DMS53 treated with DMSO at 0.1 percent for 48 hours (cell line): ENCODE data around the gene TTC23.

ENCODE experiments used
- DNase-seq: peaks from one replicate; lab custom pipeline; 2025; ENCODE audit not compliant: unreplicated experiment; lab: John Stamatoyannopoulos, UW

The TTC23 gene

DNA sequence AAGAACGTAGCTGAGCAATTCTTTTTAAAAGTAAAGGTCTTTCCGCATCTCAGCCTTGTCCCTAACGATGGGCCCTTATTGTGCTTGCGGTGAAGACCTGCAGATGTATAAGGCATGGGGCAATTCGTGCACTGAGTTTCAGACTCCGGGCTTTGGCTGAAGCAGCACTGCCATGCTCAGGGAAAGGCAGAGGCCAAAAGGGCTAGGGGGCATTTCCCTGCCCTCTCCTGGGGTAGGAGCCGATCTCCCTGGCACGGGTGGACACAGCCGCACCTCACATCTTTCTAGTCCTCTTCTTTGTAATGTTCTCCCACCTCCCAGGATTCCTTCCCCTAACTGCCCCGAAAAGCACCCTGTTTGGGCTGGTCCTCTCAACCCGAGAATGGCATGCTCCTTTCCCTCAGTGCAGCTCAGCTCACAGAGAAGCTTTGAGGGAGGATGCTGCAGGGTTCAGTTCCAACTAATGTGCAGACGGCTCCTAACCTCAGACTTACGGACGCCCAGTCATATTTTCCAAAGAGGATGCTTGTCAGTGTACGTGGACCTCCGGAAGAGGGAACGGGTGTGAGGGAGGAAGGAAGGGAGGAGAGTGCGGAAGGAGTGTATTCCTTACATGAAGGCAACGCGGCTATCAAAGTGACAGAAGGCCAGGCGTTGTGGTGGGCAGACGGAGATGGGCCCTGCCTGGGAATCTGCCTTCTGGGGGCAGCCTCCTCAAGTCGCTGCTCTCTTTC lies 83.3 kb downstream of the TTC23 start:
- no peak for DNase-seq

DNA sequence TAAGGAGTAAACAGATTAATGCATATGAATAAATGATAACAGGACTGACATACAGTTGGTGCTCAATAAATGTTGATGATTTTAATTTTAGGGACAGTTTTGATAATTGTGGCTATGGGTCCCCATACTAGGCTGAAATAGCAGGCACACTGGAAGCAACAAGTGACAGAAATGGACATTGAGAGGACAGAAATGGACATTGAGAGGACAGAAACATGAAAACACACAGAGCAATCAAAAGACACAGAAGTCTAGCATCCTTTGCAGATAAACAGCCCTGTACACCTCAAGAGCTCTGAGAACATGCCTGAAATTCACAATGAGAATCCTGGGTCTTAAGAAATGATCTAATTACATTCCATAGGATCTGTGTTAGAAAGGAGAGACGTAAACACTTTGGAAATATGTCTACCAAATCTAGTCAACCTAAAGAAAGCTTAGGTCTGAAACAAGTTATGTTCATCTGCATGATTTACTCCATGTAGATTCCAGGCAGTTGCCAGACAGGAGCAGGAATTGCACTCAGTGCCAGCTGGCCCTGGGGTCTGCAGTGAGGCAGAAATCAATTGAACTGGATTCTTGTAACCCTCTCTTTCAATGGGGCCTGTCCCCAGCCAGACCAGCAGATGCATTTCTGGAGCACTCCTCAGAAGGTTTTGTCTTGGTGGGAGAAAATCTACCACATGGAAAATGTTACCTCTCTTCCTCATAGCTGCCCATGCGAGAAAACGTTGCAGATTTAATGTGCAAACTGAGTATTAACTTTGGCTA lies 84.2 kb downstream of the TTC23 start:
- no peak for DNase-seq

DNA sequence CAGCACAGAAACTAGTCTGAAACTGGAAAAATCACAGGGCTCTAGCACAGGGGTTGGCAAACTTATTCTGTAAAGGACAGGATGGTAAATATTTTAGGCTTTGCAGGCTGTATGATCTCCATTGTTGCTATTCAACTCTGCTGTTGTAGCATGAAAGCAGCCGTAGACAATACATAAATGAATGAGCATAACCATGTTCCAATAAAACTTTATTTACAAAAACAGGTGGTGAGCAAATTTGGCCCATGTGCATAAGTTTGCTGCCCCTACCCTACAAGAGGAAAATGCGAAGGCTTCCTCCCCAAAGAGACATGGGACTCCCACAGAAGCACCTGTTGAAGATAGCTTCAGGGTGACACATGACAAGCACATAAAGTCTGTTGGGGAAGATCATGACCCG lies 85.3 kb downstream of the TTC23 start:
- DNase-seq, result no peak

DNA sequence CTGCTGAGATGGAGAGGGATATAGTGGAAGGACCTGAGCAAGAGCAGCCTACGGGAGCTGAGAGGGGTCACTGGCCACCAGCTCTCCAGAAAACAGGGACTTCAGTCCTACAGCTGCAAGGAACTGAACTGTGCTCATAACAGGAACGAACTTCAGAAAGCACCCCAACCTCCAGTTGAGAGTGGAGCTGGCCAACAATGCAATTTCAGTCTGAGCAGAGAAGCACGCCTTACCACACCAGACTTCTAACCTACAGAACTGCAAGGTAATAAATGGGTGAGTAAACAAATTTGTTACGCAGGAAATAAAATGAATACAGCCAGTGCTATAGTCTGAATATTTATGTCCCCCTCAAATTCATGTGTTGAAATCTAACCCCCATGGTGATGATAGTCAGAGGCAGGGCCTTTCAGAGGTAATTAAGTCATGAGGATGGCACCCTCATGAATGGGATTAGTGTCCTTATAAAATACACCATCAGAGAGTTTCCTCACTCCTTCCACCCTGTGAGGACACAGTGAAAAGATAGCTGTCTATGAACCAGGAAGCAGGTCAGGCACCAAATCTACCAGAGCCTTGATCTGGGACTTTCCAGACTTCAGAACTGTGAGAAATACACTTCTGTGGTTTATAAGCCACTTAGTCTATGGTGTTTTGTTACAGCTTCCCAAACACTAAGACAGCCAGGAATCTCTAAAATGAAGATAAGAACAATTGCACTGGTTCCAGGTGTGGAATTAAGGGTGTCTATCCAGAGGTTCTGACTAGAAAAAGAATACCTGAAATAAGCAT lies 85.9 kb downstream of the TTC23 start:
- DNase-seq, result no peak

DNA sequence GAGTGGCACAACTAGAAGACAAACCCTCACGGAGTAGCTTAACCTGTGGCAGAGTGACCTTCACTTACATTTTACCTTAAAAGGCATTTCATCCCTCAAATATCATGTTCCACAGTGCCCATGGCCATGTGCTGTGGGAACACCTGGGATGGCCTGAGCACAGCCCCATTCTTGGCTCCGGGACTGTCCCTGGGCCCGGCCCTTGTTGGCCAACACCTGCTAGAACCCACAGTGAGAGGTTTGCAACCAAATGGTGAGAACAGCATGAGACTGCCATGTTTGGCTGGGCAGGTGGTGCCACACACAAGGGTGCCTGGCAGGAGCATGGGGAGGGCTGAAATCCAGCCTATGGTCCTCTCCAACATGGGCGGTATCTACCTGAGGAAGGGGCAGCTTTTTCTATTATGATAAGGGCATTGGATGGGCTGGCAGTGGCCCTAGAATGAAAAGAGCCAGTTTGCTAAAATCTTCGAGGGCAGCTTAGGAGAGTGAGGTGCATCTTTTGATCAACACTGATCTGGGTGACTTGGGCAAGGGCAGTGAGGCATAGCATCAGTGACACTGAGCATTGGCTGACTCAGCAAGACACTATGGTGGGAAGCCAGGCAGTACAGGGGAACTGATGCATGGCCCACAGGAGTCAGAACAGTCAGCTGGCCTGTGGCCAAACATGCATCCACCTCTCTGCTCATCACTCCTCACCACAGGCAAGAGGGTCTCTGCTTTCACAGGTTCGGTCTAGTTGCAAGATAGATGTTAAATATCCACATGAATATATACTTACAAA lies 90.6 kb downstream of the TTC23 start:
- no peak for DNase-seq

DNA sequence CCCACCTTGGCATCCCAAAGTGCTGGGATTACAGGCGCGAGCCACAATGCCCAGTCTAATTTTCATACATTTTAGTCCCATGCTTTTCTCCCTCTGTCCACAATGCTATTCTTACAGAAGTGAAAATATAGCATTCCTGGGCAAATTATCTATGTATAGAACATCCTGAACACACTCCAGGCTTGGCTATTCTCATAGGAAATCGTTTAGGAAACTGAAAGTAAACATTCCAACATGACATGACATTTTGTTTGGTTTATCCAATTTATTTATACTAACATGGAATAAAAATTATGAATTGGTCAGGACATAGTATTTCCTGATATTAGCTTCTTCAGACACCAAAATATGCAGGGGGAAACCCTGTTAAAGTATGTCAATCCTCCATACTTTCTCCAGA lies 91.9 kb downstream of the TTC23 start:
- no peak for DNase-seq

DNA sequence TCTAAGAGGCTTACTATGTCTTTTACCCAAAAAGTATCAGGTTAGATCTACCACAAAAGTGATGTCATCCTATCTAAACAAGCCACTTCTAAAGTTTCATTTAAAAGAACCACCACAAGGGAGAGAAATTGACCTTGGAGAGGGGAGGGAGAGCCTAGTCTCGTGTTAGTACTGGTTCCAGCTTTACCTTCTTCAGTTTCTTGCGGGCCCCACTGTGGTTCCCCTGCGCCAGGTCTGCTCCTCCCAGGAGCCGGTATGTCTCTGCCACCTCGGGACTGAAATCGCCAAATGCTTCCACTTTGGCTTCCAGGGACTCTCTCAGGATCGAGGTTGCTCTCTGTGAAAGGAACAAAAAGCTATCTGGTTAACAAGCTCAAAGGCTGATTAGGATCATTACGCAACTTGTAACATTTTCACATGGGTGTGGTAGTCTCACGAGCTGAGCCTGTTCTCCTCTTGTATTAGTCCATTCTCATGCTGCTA lies 93.4 kb downstream of the TTC23 start:
- no peak for DNase-seq

DNA sequence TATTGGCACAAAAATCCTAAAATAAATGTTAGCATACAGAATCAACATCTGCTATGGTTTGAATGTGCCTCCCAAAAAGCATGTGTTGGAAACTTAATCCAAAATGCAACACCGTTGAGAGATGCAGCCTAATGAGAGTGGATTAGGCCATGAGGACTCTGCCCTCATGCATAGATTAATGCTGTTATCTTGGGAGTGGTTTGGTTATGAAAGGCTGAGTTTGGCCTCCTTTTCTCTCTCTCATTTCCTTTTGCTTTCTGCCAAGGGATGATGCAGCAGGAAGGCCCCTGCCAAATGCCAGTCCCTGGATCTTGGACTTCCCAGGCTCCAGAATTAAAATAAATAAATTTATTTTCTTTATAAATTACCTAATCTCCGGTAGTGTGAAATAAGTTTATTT lies 95.1 kb downstream of the TTC23 start:
- no peak for DNase-seq

DNA sequence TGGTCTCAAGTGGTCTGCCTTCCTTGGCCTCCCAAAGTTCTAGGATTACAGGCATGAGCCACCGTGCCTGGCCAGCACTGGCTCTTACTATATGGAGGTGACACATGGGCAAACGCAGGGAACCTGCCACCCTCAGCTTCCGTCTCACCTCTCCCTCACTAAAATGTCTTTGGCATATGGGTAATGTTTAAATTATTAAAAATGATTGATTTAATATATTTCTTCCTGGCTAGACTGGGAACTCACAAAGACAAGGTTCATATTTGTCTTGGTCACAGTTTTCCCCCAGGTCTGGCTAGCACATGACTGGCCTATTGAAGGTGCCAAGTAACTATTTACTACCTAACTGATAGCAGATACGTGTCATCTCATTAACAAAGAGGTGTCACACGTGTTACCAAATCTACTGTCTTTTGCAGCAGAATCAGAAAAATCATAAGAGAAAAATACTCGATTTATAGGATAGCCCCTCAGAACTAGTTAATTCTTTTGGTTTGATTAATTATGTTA lies 96.3 kb downstream of the TTC23 start:
- no peak for DNase-seq

DNA sequence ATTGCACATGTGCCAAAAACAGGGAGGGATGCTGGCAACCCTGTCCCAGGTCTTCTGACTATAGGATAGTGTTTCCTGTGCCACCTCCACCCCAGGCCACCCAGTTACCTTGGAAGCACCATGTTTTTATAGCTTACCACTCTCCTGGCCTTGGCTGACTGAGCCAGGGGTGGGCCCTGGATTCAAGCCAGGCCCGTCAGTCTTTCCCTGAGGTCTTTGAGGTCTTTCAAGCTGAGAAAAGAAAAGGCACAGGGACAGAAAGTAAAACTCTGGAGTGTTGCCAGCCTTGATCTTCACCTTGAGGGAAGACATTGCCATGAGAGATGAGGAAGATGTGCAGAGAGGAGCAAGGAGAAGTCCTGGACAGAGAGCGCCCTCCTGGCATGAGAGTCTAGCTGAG lies 98.2 kb downstream of the TTC23 start:
- DNase-seq, result no peak

DNA sequence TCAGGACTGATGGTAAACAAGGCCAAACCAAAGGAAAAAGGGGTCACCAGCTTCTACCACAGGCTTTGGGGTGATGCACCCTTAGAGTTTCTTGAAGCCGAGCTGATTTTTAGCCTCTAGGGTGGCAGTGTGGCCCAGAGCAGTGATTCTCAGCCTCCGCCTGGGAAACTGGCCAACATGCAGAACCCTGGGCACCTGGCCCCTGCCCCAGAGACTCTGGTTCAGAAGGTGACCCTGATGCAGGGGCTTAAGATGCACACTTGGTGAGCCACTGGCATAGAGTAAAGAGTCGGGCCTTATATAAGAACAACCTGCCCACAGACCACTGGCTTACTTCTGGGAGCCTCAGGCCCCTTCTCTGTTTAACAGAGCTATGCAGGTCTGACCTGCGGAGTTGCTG lies 100.0 kb downstream of the TTC23 start:
- no peak for DNase-seq

DNA sequence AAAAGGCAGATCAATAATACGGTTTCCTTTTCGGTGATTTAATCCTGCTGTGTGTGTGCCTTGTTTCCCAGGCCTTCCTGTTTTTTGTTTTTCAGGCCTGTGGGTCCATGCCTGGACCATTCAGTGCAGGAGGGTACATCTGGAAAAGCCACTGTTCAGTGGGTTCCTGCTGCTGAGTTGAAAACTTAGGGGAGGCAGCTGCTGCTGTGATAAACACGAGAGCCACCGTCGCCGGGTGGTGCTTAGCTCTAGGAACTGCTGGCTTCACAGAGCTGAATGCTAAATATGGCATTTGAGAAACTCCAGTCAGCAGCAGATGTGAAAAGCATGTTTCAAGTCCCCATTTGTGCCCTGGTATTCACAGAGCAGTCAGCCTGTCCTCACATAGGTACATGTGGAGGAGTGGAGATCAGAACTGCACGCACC lies 100.5 kb downstream of the TTC23 start:
- DNase-seq, result no peak

DNA sequence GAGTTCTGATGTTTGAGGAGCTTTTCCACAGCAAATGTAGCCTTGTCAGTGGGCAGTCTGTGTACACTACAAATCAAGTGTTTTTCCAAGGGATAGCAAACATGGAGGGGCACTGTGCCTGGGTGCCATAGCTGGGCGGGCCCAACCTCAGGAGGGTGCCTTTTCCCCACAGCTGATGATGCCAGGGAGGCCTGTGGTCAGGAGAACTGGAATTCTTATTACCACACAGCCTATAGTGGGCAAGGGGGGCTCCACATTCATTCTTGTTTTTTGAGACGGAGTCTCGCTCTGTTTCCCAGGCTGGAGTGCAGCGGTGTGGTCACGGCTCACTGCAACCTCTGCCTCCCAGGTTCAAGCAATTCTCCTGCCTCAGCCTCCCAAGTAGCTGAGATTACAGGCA lies 102.7 kb downstream of the TTC23 start:
- DNase-seq, result no peak

DNA sequence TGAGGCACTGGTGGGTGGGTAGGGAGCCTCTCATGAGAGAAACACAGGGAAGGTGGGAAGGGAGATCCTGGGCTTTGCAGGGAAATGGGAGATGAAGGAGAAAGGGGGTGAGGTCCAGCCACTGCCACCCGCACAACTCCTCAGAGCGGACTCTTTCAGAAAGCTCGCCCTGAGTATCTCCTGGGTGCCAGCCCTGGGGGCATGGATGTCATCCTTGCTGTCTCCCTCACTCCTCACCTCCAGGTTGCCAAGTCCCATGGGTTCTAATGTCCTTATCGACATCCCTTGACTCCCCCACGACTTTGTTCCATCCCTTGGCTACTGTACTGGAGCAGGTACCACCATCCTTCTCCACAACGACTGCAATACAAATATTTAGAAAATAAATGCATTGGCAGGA lies 103.6 kb downstream of the TTC23 start:
- DNase-seq, result no peak

DNA sequence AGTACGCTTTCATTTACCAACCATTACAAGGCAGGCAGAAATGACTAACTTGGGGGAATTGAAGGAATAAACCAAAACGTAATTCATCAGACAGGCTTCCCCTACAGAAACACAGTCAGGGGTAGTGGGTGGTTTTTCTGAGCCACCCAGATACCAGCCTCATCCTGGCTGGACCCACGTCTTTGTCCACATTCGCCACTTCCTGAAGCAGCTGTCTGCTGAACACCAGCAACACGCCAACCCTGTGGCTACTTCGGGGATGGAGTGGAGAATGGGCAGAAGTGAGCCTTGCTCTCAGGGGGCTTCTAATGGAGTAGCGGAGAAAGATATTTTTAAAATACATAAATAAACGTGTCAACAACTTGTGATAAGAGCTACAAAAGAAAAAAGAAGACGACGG lies 104.4 kb downstream of the TTC23 start:
- DNase-seq, result no peak

DNA sequence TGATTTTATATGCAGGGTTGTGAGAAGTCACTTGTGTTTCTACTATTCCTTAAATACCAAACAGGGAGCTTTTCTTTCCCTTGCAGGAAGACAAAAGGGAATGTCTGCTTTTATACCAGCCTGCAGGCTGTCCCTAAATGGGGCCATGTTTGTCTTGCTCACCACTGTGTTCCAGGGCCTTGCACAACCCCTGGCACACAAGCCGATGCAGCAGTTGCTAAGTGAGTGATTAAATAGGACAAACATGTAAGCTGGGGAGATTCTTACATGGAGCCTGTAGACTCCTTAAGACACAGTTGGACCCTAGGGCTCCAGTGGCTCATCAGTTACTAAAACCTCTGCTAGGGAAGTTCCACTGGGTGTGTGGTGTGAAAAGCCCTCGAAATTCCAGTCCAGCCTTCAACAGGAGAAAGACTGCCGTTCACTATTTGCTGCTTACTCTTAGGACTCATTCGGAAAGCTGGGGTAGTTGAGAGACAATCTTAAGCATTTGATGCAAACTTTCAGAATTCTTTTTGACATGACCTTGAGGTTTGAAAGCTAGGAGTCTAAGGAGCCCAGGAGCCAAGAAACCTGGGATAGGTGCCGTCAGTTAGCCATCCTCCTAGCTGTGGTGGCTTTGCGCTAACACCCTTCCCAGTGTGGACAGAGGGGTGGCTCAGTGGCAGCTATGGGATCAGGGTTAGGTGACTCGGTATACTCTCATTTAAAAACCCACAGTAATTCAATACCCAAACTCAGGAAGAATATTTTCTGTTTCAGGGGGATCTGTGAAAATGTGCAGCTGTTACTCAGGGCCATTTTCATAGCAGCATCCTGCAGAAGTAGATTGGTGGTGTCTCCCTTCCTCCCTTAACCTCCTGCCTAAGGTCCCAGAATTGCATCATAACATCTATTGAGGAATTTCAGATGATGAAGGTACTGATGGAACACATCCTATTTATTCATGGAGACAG lies 105.4 kb downstream of the TTC23 start:
- no peak for DNase-seq

DNA sequence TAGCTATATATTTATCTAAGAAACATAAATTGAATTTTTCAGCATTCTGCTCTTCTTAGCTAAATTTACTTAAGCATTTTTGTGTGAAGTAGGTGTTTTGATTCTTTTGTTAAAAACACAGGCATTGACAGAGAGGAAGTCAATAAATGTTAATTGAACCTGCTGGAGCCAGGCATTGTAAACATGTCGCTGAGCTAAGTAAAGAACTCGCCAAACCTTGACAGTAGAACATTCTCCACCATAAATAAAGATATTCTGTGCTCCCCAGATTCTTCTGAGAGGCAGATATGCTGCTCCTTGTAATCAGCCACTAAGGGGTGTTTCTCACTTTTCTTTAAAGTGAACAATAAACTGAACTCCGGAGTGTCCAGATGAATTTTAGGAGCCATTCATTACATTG lies 106.1 kb downstream of the TTC23 start:
- no peak for DNase-seq

DNA sequence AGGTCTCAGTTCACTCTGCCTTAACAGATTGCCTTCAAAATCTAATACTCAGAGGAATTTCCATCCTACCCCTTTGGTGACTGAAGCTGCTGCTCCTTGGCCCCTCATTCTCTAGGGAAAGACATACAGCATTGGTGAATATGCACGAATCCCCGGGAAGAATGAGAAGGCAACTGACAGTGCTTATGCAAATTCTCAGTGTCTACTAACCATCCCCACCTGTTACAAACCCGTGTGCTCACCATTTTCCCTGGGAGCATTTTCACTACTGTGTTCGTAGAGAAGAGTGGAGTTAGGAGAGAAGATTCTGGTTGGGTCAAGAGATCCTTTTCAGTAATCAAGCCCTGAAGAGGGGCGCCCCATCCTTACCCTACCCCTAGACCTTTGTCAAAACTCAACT lies 106.8 kb downstream of the TTC23 start:
- no peak for DNase-seq

DNA sequence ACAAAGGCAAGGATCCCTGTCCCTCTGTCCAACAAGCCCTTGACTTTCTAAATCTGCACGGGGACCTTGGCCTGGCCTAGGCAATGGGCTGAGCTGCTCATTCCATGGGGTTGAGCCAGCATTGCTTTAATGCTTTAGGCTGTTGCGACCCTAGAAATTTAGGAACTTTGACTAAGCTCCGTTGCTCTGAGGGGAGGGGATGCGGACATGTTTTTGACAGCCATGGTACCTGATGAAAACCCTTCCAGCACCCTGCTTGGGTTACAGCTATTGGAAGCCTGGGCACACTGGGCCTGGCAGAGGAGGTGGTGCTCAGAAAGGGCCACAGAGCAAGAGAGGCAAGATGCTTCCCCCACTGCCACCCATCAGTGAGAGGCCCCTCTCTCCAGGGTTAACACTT lies 107.4 kb downstream of the TTC23 start:
- DNase-seq, result no peak

DNA sequence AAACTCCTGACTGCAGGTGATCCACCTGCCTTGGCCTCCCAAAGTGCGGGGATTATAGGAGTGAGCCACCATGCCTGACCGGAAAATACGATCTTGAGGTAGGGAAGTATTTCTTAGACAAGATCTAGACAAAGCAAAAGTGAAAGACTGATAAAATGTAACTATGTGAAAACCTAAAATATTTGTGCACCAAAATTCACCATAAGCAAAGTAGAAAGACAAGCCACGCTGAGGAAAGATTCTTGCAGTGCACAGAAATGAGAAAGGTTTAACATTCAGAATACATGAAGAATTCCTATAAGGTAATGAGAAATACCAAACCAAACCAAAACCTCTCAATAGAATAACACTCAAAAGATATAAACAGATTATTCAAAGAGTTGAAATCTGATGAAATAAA lies 108.8 kb downstream of the TTC23 start:
- DNase-seq, result no peak
